Ishikawa (cell line): ENCODE data around the gene WHRN.
A peak's percentile ranks its signal among the peaks of the same experiment; 100 is the strongest.

Experiments used
- CEBPB ChIP-seq: IDR thresholded peaks from 2 replicates; pipeline ENCODE4 v1.6.1; 2012
- CREB1 ChIP-seq: IDR thresholded peaks from 2 replicates; pipeline ENCODE4 v1.6.1; 2012; ENCODE audit warnings: low read depth
- EGR1 ChIP-seq: IDR thresholded peaks from 2 replicates; pipeline ENCODE4 v1.6.1; 2012
- EP300 ChIP-seq: IDR thresholded peaks from 2 replicates; pipeline ENCODE4 v1.6.1; 2012; ENCODE audit warnings: borderline replicate concordance
- FOXM1 ChIP-seq: IDR thresholded peaks from 2 replicates; pipeline ENCODE4 v1.6.1; 2012; ENCODE audit warnings: low read depth, borderline replicate concordance
- NFIC ChIP-seq: IDR thresholded peaks from 2 replicates; pipeline ENCODE4 v1.6.1; 2012
- RAD21 ChIP-seq: IDR thresholded peaks from 2 replicates; pipeline ENCODE4 v1.6.1; 2012; ENCODE audit warnings: low read depth
- TAF1 ChIP-seq: IDR thresholded peaks from 2 replicates; pipeline ENCODE4 v1.6.1; 2012; ENCODE audit warnings: low read depth, mild to moderate bottlenecking
- TCF12 ChIP-seq: IDR thresholded peaks from 2 replicates; pipeline ENCODE4 v1.6.1; 2012; ENCODE audit warnings: low read depth
- TEAD4 ChIP-seq: IDR thresholded peaks from 2 replicates; pipeline ENCODE4 v1.6.1; 2012
- YY1 ChIP-seq: IDR thresholded peaks from 2 replicates; pipeline ENCODE4 v1.6.1; 2012; ENCODE audit warnings: low read depth
- ZBTB7A ChIP-seq: IDR thresholded peaks from 2 replicates; pipeline ENCODE4 v1.6.1; 2012; ENCODE audit warnings: low read depth
- TF ChIP-seq, protein P1 (sequence below): IDR thresholded peaks from 2 replicates; pipeline ENCODE4 v1.6.1; 2012
- TF ChIP-seq, protein P2 (sequence below): IDR thresholded peaks from 2 replicates; pipeline ENCODE4 v1.6.1; 2012; ENCODE audit warnings: low read depth, mild to moderate bottlenecking
- TF ChIP-seq, protein P3 (sequence below): IDR thresholded peaks from 2 replicates; pipeline ENCODE4 v1.6.1; 2012

WHRN gene

DNA sequence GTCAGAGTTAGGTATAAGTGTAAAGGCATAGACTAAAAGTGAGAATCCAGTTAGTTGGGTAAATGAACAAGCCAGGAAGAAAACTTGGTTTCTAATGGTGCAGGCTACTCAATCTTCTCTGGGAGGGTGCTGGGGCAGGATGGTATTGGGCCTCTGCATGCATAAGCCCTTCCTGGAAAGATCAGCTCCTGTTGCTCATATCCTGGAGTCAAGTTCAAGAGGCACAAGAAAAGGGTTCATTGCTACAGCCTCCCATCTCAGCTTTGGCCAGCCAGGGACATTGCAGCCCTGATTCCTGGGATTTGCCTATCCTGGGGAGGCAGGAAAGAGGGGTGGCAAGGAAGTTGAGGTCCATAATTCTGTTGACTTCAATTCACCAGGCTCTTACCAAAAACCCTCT, 41.6 kb upstream of the WHRN start:
- TF ChIP-seq ZBTB7A, result no peak
- no peak for TF ChIP-seq RAD21
- TF ChIP-seq TCF12, result no peak
- TF ChIP-seq CREB1, result no peak

DNA sequence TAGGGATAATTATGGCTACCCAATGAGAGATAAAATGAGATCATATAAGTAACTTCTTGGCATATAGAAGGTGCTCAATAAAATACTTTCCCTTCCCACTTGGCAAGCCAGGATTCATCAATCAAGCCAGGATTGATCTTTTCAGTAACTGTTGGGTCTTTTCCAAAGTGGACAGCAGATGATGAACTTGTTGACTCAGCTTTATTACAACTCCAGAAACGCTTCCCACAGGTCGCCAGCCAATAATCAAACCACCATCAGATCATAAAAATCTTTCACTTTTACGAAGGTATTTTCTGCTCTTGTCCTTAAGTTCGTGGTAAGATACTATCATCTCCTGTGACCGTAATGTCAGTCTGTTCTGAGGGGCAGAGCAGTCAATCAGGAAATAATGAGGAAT, 39.8 kb upstream of the WHRN start:
- TF ChIP-seq TEAD4 (no peak), TCF12 (no peak), EP300 (no peak), CREB1 (no peak), NFIC (no peak), ZBTB7A (no peak), FOXM1 (no peak), RAD21 (no peak), YY1 (no peak), TAF1 (no peak), CEBPB (no peak), EGR1 (no peak)
- TF ChIP-seq, protein P1, sequence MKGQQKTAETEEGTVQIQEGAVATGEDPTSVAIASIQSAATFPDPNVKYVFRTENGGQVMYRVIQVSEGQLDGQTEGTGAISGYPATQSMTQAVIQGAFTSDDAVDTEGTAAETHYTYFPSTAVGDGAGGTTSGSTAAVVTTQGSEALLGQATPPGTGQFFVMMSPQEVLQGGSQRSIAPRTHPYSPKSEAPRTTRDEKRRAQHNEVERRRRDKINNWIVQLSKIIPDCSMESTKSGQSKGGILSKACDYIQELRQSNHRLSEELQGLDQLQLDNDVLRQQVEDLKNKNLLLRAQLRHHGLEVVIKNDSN, result no peak
- TF ChIP-seq, protein P2, sequence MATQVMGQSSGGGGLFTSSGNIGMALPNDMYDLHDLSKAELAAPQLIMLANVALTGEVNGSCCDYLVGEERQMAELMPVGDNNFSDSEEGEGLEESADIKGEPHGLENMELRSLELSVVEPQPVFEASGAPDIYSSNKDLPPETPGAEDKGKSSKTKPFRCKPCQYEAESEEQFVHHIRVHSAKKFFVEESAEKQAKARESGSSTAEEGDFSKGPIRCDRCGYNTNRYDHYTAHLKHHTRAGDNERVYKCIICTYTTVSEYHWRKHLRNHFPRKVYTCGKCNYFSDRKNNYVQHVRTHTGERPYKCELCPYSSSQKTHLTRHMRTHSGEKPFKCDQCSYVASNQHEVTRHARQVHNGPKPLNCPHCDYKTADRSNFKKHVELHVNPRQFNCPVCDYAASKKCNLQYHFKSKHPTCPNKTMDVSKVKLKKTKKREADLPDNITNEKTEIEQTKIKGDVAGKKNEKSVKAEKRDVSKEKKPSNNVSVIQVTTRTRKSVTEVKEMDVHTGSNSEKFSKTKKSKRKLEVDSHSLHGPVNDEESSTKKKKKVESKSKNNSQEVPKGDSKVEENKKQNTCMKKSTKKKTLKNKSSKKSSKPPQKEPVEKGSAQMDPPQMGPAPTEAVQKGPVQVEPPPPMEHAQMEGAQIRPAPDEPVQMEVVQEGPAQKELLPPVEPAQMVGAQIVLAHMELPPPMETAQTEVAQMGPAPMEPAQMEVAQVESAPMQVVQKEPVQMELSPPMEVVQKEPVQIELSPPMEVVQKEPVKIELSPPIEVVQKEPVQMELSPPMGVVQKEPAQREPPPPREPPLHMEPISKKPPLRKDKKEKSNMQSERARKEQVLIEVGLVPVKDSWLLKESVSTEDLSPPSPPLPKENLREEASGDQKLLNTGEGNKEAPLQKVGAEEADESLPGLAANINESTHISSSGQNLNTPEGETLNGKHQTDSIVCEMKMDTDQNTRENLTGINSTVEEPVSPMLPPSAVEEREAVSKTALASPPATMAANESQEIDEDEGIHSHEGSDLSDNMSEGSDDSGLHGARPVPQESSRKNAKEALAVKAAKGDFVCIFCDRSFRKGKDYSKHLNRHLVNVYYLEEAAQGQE, result no peak
- TF ChIP-seq, protein P3, sequence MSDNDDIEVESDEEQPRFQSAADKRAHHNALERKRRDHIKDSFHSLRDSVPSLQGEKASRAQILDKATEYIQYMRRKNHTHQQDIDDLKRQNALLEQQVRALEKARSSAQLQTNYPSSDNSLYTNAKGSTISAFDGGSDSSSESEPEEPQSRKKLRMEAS, result no peak

DNA sequence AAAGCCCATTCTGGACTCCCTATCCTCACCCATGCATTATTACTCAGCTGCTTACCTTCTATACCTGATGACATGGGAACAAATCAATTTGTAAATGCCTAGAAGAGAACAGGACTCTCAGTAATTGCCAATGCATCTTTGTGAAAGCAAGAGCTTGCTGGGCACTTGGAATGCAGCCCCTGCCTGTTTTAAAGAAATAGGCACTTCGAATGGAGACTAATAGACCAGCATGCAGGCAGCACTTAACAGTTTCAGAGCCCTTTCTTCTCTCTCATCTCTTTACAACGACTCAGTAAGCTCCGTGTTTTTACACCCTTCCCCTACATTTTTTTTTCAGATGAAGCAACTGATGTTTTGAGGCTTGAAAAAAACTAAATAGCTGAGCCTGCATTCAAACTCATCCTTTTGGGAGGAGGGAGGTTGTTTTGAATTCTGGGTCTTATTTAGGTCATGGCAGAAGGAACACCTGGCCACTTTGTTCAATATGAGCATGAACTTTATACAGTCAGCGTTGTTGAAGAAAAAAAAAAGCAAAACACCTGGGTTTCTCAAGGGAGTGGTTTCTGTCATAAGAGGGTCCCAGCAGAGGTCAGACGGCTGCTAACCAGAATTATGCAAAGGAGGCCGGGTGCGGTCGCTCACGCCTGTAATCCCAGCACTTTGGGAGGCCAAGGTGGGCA, 34.6 kb upstream of the WHRN start:
- TF ChIP-seq, protein P1, result no peak
- TF ChIP-seq, protein P3, result no peak
- no peak for TF ChIP-seq EP300
- no peak for TF ChIP-seq CREB1
- TF ChIP-seq YY1, result no peak
- no peak for TF ChIP-seq CEBPB
- TF ChIP-seq NFIC, result no peak
- TF ChIP-seq TEAD4, result no peak
- TF ChIP-seq EGR1, result no peak
- no peak for TF ChIP-seq TAF1

DNA sequence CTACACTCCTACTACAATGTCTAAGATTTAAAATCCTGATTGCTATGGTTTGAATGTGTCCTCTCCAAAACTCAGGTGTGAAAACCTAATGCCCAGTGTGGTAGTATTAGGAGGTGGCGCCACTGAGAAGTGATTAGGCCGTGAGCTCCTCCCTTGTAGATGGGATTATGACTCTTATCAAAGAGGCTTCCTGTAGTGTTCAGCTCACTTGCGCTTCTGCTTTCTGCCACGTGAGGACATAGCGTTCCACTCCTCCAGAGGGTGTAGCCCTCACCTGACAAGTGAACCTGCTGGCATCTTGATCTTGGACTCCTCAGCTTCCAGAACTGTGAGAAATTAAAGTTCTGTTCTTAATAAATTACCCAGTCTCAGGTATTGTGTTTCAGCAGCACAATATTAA, 33.0 kb upstream of the WHRN start:
- TF ChIP-seq TCF12 (no peak), RAD21 (peak; percentile 45; the same call in 1 of the 2 replicates)

DNA sequence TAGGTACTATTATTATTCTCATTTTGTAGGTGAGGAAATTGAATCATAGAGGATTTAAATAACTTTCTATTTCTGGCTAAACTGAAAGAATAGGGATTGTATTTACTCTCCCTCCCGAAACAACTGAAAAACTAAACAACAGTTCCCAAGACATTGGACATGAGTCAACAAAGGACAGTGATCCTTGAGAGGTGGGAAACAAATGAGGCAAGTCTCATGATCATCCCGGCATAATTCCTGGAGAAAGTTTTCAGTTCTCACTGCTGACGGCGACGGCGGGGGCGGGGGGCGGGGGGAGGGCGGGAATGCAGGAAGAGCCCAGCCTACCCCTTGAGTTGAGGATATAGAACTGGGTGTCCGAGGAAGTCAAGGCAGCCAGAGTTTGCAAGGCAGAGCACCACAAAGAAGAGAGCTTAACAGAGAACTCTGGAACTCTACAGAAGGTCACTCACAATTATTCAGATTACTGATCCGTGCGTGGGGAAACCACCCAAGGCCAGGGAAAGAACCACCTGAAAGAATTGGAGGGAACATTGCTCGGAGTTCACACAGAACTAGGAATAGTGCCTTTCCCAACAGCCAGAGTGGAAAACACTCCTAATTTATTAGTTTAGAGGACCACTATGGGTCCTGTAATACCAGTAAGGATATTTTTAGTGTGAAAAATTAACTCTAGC, 27.4 kb upstream of the WHRN start:
- TF ChIP-seq RAD21 (no peak), TAF1 (no peak), EGR1 (no peak), NFIC (no peak), FOXM1 (no peak), CREB1 (no peak), TEAD4 (no peak), CEBPB (no peak), TCF12 (no peak)
- TF ChIP-seq, protein P2, result no peak
- TF ChIP-seq, protein P1, result no peak

DNA sequence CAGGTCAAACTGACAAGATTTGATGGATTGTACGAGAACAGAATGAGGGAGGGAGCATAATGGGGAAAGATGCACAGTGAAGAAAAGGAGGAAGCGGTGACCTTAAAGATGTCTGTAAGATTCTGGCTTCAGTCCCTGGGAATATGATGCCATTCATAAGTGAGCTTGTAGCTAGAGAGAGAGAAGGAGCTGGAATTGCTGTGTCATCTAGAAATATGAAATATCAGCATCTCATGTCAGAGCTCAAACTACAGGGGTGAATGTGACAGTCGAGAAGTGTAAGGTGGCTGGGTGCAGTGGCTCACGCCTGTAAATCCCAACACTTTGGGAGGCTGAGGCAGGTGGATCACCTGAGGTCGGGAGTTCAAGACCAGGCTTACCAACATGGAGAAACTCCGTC, 24.0 kb upstream of the WHRN start:
- TF ChIP-seq EGR1 (no peak), YY1 (no peak), EP300 (no peak), CREB1 (no peak), TEAD4 (no peak), TCF12 (no peak), ZBTB7A (no peak), RAD21 (no peak), TAF1 (no peak)
- TF ChIP-seq, protein P3, result no peak
- TF ChIP-seq, protein P1, result no peak
- TF ChIP-seq, protein P2, result no peak
